Activated naive CD4-positive, alpha-beta T cell treated with anti-CD3 and anti-CD28 coated beads, Interleukin-2, amount 50 U/mL, for 16 hours (primary cell): ENCODE results near the gene MEG3.

Source experiments
- DNase-seq: peaks from one replicate; pipeline ENCODE4 v3.0.0-alpha.2; 2020

The MEG3 gene

DNA sequence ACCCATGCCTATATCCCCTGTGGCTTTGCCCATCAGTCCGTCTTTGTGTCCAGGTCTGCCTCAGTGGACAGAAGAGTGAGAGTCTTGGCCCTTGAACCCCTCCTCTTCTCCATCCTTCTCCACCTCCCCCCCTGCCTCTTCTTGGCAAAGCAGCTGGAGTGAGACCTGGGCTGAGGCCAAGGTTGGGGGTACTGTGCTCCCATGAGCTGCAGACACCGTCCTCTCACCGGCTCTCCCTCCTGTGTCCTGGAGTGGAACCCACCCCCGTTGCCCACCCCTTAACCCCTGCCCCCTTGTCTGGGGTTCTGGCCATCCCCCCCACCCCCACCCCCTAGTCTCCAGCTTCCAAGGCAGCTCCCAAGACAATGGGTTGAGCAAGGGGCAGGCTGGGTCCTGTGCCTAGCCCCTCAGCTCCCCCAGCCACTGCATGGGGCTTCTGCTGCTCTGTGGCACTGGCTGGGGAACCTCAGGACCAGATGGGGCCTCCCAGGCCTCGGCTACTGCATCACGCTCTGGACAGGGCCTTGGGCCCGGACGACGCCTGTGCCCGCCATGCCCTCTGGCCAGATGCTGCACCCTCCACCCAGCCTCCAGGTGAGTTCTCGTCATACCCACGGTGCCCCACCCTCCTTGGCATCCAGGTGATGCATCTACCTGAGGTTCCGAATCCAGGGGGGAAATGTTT is 41.9 kb downstream of the MEG3 start:
- no peak for DNase-seq

DNA sequence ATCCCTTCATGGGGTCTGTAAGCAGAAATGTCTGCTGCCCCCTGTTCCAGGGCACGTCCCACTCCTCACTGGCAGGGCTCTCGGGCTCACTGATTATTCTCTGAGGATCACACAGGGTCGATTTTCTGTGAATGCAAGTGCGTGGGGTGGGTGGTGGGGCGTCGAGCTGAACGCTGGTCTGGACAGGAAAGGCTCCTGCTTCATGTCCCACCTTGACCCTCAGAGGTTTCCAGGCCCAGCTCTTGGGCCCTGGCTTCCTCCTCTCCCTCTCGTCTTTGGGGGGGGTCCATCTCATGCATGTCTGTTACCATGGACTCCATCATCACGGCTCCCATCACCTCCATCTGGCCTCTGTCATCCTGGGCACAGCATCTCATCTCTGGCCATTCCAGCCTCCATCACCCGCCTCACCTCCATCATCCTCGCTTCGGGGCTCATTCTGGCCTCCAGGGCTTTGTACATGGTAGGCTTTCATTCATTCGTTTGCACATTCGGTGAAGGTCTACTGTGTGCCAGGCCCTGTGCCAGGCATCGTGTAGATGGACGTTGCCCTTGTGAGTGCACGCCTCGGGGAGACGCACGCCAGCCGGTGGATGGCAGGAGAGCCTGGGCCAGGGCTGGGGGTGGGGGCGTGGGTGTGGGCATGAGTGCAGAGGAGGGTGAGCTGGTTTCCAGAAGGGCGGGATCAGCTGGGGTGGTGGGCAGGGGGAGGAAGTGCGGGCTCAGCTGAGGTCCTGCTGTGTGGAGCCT is 42.9 kb downstream of the MEG3 start:
- no peak for DNase-seq

DNA sequence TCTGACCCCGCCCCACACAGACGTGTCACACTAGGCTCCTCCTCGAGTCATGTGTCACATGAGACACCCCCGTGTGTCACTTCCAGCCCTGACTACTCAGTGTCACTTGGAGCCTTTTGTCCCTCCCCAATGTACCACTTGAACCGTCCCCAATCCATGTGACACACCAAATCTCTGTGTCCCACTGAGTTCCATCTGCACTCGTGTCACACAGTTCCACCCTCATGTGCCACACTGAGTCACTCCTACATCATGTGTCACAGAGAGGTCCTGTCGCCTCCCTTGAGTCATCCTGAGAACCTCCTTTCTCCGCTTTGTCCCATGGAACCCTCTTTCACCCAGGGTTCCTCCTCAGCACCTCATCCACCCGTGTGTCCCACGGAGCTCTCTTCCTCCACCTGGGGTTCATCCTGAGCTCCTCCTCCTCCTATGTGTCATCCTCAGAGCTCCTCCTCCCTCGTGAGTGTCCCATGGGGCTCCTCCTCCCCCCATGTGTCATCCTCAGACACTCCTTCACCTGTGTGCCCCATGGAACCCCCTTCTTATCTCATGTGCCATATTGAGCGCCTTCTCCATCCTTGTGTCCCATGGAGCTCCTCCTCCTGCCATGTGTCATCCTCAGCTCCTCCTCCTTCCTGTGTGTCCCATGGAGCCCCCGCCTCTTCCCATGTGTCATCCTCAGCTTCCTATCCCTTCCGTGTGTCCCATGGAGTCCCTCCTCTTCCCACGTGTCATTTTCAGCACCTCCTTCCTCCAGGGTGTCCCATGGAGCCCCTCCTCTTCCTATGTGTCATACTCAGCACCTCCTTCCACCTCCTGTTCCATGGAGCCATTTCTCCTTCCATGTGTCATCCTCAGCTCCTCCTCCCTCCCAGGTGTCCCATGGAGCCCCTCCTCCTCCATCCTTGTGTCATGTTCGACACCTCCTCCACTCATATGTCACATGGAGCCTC is 45.6 kb downstream of the MEG3 start:
- no peak for DNase-seq

DNA sequence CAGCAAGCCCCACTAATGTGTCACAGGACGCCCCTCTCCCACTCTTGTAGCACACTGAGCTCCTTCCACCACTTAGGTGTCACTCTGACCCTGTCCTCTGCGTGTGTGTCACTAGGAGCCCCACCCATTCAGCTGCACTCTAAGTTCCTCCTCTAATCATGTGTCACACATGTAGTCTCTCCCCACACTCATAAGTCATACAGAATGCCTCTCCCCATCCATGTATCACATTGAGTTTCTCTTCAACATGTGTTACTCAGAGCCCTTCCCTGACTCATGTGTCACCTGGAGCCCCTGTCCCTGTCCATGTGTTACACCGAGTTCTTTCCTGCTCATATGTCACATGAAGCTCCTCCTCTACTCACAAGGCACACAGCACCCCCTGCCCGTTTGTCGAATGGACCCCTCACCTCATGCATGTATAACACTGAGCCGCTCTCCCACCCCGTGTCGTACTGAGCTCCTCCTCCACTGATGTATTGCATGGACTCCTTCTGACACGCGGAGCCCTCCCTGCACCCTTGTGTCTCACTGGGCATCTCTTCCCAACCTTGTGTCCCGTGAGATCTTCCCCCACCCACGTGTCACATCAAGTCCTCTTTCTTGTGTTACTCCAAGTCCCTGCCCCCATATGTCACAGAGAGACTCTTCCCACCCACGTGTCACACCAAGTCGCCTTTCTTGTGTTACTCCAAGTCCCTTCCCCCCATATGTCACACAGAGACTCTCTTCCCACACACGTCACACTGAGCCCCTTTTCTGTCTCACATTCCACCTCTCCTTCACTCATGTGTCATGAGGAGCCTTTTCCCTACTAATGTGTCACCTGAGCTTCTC is 46.6 kb downstream of the MEG3 start:
- no peak for DNase-seq

DNA sequence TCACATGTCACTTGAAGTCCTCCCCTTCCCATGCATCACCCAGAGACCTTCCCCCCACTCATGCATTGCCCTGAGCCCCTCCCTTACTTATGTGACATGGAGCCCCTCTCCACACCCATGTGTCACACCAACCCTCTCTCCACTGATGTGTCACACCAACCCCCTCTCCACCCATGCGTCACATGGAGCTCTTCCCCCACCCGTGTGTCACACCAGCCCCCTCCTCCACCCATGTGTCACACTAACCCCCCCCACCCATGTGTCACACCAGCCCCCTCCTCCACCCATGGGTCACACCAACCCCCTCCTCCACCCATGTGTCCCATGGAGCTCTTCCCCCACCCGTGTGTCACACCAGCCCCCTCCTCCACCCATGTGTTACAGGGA is 47.2 kb downstream of the MEG3 start:
- no peak for DNase-seq

DNA sequence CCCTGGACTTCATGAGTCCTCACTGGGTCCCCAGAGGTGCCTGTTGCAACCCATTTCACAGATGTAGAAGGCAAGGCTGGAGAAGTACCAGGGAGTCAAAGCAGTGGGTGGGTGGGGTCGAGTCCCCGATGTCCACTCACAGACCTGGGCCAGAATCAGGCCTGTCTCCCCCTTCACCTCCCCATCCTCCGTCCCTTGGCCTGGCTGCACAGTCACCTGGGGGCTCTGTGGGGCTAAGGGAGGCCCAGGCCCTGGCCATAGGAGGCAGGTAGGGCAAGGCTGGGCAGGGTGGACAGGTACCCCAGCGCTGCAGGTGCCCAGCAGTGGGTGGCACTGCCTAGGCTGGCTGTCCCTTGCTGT is 48.1 kb downstream of the MEG3 start:
- DNase-seq = no peak

DNA sequence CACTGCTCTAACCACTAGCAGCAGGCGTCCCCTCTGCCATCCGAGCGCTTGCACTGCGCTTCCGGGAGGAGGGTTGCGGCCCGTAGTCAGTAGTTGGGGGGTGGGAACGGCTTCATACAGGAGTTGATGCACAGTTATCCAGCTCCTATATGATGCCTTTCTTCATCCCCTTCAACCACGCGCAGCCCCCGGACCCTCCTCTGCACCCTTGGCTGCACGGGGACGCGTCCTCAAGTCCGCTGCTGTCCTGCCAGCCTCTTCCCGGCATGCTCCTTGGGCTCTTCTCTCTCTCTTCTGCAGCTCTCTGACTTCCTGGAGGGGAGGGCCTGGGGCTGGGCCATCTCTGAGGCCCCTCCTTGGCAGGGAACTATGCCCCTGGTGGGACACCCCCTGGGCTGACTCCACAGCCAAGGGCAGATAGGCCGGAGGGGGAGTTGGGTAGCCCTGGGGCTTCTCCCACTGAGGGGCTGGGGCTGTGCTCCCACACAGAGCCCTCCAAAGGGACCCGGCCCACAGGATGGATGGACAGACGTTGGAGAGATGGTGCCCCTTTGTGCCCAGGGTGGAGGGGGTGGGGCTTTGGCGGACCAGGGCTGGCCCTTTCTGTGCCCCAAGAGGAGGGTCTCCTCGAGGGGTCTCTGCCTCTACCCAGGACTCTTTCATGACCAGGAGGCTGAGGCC is 48.6 kb downstream of the MEG3 start:
- no peak for DNase-seq

DNA sequence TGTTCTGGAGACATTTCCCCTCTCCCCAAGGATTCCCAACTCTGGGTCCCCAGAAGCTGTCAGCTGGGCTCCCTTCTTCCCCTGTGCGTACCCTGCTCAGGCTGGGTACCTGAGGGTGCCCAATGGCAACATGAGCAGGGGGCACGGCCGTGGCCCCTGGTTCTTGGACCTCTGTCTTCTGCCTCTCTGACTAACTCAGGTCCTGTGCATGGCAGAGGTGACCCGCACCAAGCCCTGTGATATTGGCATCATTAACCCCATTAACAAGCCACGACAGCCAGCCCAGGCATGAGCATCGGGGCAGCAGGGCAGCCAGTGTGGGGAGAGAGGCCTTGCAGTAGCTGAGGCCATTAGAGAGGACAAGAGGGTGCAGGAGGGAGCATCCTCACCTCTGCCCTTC is 49.2 kb downstream of the MEG3 start:
- DNase-seq = no peak

DNA sequence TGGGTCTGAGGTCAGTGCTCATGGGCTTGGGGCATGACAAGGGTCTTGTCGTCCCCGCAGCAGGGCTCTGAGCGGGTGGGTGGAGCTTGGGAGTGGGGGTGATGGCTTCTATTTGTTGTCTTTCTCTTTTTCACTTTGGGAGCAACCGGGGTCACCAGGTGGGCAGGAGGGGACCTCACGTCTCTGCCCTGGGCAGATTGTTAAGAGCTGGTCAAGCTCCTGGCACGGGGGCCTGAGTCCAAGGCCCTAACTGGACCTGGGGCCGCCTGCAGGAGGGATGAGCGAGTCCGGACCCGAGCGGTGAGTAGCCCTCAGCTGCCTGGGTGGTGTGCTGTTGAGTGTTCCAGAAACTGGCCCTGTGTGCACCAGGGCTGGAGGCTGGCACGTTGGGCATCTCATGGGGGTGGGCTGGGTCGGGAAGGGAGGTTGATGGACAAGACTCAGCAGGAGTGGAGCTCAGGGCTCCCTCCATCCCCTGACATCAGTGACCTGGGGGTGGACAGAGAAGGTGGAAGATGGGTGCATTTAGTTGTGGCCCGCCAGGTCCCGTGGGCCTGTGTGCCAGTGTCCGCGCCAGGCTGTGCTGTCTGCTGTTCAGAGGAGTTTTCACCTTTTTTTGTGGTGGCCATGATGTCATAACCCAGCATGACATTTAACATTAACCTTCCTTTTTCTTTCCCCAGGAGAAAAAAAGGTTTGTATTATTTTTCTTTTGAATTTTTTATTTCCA is 50.1 kb downstream of the MEG3 start:
- no peak for DNase-seq

DNA sequence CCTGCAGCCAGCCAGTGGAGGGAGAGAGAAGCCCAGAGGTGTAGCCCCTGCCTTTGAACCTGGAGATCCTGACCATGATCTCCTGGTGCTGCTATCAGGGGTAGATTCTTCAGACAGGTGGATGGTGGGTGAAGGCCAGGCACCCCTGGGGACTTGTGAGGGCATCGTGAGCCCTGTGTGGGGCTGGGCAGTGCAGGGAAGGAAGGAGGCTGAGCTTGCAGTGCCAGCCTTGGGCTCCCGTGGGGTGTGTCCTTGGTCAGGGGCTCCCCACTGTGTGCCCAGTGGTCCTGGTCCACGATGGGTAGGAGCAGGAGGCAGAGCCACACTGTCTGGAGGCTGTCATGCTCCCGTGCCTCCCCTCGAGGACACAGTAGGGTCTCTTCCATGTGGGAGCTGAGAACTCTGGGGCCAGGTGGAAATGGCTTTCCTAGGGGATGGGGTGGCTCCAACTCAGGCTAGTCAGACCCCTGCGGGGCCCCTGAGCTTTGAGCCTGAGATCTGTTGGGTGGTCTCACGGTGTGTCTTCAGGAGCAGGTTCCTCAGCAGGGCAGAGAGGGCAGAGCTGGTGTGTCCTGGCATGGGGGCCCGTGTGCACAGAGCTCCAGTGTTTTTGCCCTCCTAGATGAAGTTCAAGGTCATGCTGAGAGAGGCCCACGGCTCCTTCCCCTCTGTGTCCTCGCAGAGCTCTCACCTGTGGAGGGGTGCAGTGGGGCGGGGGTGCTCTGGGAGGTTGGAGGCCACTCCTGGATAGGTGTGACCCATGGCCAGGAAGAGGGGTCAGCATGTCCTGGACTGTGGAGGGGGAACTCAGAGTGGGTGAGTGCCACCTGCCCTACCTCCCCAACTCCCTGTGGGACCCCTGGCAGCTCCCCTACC is 52.6 kb downstream of the MEG3 start:
- no peak for DNase-seq

DNA sequence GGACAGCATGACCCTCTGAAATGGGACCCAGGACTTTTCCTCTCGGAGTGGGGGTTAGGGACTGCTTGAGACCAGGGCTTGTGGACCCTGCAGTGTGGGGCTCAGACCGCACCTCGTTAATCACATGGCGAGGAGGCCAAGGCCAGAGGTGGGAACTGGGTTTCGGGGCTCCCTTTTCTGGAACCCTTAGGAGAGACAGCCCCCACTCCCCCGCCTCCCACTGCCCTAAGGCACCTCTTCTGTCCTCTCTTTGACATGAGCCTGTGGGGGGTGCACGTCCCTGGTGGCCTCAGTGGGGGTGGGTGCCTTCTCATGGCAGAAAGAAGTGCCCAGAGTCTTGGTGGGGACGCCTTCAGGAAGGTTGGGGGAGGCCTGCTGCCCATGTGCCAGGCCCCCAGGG is 53.3 kb downstream of the MEG3 start:
- DNase-seq = no peak

DNA sequence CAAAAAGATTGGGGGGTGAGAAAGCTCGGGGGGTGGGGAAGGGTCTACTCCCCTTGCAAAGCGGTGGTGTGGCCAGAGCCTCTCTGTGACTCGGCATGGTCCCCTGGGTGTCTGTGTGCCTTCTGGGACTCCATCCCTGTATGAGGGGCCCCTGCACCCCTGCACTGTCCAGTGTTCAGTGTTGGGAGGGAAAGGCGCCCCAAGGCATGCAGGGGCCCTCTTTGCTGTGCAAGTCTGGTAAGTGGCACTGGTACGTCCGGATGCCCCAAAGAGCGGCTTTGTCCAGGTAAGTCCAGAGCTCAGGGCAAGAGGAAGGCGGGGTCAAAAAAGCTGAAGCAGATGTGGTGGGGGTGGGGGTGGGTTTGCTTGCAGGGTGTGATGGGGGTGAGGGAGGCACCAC is 53.9 kb downstream of the MEG3 start:
- DNase-seq = no peak

DNA sequence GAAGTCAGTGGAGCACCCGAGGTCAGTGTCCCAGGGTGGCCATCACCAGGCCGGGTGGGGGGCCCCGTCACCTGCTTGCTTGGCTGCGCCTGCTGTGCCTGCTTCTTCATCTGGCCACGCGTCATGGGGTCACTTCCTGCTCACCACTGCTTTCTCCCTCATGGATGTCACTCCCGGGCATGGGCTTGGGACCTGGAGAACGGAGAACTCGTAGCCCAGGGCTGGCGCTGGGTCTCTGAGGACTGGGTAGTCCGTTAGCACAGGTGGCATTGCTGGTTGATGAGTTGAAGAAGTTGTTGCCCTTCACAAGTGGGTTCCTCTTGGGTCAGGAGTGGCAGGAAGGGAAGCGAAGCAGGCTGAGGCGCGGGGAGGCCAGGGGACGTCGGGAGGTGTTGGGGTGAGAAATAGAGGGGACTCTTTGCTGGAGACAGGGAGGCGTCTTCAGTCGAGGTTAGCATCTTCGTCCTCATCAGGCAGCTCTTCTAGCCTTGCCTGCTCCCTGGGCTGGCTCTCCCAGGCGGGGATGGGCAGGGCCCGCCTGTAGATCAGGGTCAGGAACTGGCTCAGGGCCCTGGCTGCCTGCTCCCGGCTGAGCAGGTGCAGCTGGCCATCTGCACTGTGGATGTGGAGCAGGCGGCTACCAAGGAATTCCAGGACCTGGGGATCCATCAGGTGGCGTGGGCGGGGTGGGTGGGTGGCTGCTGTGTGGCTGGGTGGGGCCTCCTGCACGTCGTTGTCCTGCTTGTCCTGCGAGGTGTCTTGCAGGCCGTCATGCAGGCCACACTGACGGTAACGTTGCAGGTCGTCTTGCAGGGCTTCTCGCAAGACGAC is 54.6 kb downstream of the MEG3 start:
- DNase-seq = no peak

DNA sequence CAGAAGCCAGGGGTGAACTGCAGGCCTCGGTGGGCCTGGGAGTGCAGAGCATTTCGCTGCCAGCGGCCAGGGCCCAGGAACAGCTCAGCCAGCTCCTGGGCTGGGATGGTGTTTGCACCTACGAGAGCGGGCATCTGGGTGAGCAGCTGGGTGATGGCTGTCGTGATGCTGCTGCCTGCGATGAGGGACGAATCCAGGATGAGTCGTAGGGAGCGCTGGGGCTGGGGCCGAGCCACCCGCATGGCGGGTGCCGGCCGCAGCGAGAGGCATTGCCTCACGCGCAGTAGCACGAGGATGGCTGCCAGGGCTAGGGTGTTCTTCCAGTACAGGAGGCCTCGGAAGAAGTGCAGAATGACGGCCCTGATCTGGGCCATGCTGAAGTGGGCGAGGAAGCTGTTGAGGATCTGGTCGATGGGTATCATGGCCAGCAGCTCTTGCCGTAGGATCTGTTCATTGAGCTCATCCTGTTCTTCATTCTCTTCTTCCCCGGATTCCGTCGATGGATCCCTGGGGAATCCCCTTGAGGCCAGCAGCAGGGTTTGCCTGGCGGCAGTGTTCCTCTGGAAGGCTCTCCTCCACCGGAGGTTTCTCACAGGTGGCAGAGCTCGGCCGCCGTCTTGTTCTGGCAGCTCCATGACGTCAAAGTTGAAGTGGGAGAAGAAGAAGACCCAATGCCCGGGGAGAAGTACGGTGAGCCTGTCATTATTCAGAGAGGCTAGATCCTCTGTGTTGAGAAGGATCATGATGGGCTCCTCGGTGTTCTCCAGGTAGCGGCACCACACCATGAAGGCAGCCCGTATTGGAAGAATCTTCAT is 55.5 kb downstream of the MEG3 start:
- DNase-seq = no peak

DNA sequence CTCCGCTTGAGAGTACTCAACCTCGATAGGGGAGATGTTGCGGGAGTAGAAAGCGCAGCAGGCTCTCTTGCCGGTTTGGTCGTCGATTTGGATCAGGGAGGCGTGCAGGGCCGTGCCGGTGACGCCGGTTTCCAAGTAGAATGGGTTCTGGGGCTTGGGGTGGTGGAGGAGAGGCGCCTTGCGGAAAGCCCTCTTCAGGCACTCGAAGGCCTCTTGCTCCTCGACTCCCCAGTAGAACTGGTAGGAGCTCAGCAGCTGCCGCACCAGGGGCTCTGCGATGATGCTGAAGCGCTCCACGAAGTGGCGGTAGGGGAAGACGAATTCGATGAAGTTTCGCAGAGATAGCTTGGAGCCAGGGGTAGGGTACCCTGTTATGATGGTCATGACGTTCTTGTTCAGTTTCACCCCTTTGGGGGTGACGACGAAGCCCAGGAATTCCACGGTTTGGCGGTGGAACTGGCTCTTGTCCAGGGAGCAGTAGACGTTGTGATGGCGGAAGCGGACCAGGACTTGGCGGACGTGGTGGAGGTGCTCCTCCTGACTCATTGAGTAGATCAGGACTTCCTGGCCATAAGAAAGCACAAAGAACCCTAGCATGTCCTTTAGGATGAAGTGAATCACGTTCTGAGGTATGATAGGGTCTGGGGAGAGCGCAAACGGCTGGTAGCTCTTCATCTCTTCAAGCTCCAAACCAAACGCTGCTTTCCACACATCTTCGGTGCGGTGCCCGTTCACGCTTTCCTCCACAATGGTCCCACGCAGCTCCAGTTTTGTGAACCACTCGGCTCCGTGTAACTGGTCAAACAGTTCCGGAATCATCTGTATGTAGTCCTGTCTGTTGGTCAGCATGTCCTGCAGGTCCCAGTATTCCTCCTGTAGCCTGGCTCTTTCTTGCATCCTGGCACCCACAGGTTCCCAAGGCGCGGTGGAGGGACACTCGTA is 56.4 kb downstream of the MEG3 start:
- no peak for DNase-seq

DNA sequence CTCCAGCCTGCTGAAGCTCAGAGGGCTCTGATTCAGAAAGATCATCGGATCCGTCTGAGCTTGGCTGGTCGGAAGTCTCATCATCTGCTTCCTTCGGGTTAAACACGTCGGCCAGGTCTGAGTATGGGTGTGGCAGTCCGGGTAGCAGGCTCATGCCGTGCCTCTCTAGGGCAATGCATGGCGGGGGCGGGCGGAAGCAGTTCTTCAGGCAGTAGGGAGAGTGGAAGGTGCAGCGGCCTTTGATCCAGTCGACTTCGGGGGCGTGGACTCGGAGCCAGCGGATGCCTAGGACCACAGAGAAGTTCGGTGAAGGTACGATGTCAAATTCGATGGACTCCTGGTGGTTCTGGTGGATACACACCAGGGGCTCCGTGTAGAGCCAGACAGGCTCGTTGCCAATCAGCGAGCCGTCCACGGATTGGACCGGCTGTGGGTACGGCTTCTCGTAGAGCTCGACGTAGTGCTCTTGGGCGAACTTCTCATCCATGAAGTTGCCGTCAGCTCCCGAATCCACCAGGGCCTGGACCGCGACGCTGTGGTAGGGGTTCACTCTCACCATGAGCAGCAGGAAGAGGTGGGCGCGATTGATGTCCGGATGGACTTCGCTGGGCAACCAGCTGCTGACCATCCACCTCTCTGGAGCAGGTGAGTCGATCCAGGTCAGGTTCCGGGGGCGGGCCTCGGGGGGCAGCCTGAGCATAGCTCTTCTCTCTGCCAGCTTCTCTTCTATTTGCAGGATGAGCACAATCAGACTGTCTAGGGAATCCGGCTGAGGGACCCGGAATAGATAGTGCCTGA is 57.3 kb downstream of the MEG3 start:
- DNase-seq = no peak

DNA sequence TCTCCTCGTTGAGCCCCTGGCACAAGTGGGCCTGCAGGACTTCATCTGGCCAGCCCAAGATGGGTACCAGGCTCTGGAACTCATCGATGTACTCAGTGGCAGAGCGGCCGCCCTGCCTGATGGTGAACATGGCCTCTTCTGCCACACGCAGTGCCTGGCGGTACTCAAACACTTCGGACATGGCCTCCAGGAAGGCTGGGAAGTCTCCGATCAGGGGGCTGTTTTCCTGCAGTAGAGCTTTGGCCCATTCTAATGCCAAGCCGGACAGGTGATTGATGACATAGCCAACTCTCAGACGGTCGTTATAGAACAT is 57.8 kb downstream of the MEG3 start:
- DNase-seq = no peak
